ENCODE measurements around the gene TBX10. TPM values are rescaled to one million over a fixed set of nuclear protein-coding genes. Genes with fewer than 3 reads are reported as not detected.

TBX10 gene
- total RNA-seq, 1 donor from 2014 or later = 0.14 TPM

DNA sequence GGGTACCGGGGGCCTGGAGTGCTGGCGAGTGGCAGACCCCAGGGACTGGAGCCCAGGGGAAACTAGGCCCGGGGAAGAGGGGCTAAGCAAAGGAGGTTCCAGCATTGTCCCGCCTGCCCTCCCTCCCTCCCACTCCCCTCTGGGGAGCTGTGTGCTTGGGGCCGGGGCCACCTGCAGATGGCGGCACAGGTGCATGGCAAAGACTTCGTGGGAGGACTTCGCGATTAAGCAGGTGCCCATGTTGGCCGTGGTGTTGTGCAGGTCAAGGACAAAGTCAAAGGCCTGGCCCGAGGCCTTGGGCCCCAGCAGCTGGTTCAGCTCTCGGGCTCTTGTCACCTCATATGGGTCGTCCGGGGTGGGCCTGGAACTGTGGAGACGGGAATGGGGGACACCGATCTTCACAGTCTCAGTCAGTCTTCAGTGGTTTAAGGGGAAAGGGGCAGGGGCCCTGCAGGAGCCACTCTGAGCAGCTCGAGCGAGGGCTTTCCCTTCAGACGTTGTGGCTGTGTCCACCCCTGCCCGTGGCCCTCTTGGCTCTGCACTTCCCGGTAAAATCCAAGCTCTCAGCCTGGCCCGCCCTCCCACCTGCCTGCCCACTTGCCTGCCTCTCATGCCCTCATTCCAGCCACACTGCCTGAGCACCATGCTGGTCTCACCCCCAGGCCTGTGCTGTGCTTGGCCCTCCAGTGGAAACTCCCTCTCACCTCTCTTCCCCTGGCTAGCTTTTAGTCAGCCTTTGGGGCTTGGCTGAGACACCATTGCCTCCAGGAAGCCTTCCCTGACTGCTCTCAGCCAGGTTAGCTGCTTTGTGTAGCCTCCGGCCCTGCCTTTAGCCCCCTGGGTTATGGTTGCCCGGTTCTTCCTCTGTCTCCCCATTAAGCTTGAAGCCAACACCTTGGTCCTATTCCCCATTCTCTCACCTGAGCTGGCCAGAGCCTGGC, 6.2 kb upstream of the TBX10 start:
- TF ChIP-seq, protein P1, sequence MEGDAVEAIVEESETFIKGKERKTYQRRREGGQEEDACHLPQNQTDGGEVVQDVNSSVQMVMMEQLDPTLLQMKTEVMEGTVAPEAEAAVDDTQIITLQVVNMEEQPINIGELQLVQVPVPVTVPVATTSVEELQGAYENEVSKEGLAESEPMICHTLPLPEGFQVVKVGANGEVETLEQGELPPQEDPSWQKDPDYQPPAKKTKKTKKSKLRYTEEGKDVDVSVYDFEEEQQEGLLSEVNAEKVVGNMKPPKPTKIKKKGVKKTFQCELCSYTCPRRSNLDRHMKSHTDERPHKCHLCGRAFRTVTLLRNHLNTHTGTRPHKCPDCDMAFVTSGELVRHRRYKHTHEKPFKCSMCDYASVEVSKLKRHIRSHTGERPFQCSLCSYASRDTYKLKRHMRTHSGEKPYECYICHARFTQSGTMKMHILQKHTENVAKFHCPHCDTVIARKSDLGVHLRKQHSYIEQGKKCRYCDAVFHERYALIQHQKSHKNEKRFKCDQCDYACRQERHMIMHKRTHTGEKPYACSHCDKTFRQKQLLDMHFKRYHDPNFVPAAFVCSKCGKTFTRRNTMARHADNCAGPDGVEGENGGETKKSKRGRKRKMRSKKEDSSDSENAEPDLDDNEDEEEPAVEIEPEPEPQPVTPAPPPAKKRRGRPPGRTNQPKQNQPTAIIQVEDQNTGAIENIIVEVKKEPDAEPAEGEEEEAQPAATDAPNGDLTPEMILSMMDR (IDR thresholded peaks at IDR 0.05; ENCODE audit: borderline replicate concordance) = no peak
- Histone ChIP-seq H3K4me3 (no peak overlapping the region), H3K4me1 (no peaks in the 10 kb centered on the region), H3K36me3 (no peaks in the 10 kb centered on the region), H3K27ac (replicated peaks) (no peak overlapping the region), H3K27me3 (ENCODE audit: low read depth) (peaks cover 63% of the 10 kb centered on the region), H3K9me3 (replicated peaks) (peaks cover 7% of the 10 kb centered on the region)
- intact Hi-C loops (cut with micrococcal nuclease) = no loop called here
- no peak for DNase-seq

DNA sequence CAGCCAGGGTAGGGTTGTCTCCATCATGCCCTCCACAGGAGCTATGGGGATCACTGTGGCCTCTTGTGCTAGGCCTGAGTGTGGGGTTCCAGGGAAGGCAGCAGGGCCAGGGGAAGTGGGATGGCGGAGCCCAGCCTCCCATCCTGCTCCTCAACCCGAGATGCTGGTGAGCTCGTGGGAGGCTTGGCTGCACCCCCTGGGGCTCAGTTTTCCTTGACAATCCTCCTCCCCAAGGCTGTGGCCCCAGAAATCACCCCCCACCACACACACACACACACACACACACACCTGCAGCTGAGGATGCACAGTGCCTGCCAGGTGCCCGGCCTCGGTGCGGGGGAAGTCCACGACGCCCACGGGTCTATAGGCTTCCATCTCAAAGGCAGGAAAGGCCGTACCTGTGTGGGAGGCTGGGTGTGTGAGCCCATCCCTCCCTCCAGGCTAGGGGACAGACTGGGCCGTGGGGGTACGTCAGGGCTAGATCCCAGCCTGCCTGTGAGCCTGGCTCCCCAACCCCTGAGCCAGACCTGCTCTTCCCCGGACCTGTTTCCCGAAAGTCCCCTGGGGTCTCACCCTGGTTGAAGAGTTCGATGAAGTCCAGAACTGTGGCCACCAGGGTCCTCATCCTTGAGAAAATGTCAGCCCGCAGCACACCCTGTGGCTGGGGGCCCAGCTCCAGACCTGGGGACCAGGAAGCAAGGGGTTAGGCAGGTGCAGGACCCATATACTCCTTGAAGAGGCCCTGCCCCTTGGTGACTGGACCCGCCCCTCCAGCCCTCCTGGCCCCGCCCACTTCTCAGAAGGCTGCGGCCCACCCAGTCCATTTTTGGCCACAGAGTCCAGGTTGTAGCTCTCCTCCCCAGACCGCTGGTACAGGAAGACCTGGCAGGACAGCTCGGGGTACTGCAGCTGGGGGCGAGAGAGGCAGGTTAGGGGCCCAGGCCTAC, 5.2 kb upstream of the TBX10 start:
- intact Hi-C loops (cut with micrococcal nuclease) = no loop called here
- H3K27me3 ChIP-seq (ENCODE audit: low read depth) = peaks cover 63% of the 10 kb centered on the region

DNA sequence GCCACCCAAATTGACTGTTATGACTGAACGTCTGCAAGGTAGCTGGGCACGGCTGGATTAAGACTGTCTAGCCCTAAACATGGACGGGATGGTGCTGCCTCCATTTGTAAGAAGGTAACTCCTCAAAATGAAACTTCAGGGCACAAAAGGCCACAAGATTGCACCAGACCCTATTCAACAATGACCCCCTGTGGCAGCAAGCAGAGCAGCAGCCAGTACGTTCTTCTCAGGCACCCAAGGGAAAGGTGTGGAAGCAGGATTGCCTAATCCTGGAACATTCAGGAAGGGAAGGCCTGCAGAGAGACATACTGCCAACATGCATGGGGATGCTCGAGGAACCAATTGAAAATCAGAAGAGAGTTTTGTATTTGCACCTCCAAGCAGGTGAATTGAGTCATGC, 4.5 kb upstream of the TBX10 start:
- Histone ChIP-seq H3K27me3 (ENCODE audit: low read depth) (peaks cover 63% of the 10 kb centered on the region), H3K4me1 (no peaks in the 10 kb centered on the region), H3K36me3 (no peaks in the 10 kb centered on the region), H3K27ac (replicated peaks) (no peak overlapping the region), H3K9me3 (replicated peaks) (peaks cover 7% of the 10 kb centered on the region), H3K4me3 (no peak overlapping the region)
- no peak for DNase-seq
- TF ChIP-seq, protein P1 (IDR thresholded peaks at IDR 0.05; ENCODE audit: borderline replicate concordance) = peak; percentile 19
- intact Hi-C loops (cut with micrococcal nuclease) = no loop called here

More for the DNA sequence above, 5.2 kb upstream of the TBX10 start:
- TF ChIP-seq, protein P1 (IDR thresholded peaks at IDR 0.05; ENCODE audit: borderline replicate concordance) = no peak
- no peaks in the 10 kb centered on the region for H3K4me1 ChIP-seq
- no peak overlapping the region for H3K27ac ChIP-seq (replicated peaks)
- no peak for DNase-seq
- H3K36me3 ChIP-seq = no peaks in the 10 kb centered on the region
- H3K4me3 ChIP-seq = no peak overlapping the region
- peaks cover 7% of the 10 kb centered on the region for H3K9me3 ChIP-seq (replicated peaks)

DNA sequence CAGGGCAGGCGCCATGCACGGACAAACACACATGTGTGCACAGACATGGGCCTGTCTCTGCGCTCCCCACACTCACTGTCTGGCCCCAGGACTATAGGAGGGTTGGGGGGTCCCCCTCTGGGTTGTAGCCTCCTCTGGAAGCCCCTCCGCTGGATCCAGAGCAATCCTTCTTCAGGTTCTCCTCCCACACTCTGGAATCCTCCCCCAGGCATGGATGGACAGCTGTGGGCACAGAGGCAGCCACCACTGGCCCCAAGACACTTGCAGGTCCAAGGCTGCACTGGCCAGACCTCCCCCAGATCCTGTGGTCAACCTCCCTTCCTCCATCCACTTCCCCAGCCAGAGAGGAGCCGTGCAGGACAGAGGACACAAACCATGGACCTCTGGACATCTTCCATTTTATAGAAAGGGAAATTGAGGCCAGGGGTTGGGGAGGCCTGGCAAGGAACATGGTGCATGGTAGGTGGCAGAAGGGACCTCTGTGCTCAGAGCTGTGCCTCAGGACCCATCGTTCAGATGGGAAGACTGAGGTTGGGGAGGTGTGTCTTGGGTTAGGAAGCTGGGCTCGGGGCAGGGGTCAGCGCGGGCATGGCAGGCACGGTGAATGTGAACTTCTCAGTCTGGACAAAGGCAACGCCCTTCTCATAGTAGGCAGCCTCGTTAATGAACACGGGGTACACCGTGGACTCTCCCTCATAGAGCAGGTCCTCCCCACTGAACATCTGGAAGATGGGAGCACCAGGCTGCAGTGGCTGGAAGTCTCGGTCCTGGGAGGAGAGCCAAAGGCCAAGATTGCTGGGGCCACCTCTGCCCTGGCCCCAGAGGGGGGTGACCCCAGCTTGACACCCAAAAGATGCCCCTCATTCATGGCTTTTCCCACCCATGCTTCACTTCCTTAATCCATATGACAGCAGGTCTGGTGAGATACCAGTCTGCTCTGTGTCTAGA, 2.9 kb upstream of the TBX10 start:
- intact Hi-C loops (cut with micrococcal nuclease) = no loop called here
- H3K27ac ChIP-seq (replicated peaks) = no peak overlapping the region
- peaks cover 7% of the 10 kb centered on the region for H3K9me3 ChIP-seq (replicated peaks)
- no peak for DNase-seq
- TF ChIP-seq, protein P1 (IDR thresholded peaks at IDR 0.05; ENCODE audit: borderline replicate concordance) = no peak
- no peaks in the 10 kb centered on the region for H3K36me3 ChIP-seq
- H3K4me1 ChIP-seq = no peaks in the 10 kb centered on the region
- no peak overlapping the region for H3K4me3 ChIP-seq
- peaks cover 53% of the 10 kb centered on the region for H3K27me3 ChIP-seq (ENCODE audit: low read depth)

Data from left ventricle myocardium inferior (tissue), 1 donor.